Endodermal cell (in vitro differentiated cells): ENCODE measurements around the gene USF1. TPM values are rescaled to one million over a fixed set of nuclear protein-coding genes. Genes with fewer than 3 reads are reported as not detected.

ENCODE experiments used
- DNase-seq: peaks from one replicate; pipeline ENCODE4 v3.0.0-alpha.2; 2017
- H3K27ac ChIP-seq: 2 replicates; pipeline ENCODE4 v1.5.1; 2013; ENCODE audit warnings: mild to moderate bottlenecking, low read depth, low read length, moderate library complexity
- H3K27me3 ChIP-seq: 2 replicates; pipeline ENCODE4 v1.6.1; 2013; ENCODE audit warnings: mild to moderate bottlenecking, low read length, moderate library complexity; ENCODE audit not compliant: insufficient read depth, control insufficient read depth, poor library complexity, severe bottlenecking
- H3K36me3 ChIP-seq: 2 replicates; pipeline ENCODE4 v1.7.0; 2013; ENCODE audit warnings: mild to moderate bottlenecking, low read length, moderate library complexity; ENCODE audit not compliant: control insufficient read depth, insufficient read depth
- H3K4me1 ChIP-seq: one replicate; pipeline ENCODE4 v1.7.0; 2013; ENCODE audit warnings: low read length; ENCODE audit not compliant: control insufficient read depth, insufficient read depth
- H3K4me3 ChIP-seq: 2 replicates; pipeline ENCODE4 v1.5.1; 2013; ENCODE audit warnings: mild to moderate bottlenecking, low read length, moderate library complexity
- H3K9ac ChIP-seq: 2 replicates; pipeline ENCODE4 v1.6.1; 2013; ENCODE audit warnings: mild to moderate bottlenecking, low read length, moderate library complexity; ENCODE audit not compliant: poor library complexity, severe bottlenecking; ENCODE audit errors: extremely low read depth
- H3K9me3 ChIP-seq: 2 replicates; pipeline ENCODE4 v1.6.1; 2013; ENCODE audit warnings: mild to moderate bottlenecking, low read length, moderate library complexity; ENCODE audit not compliant: control insufficient read depth
- H3K27ac Mint-ChIP-seq: 2 replicates; pipeline ENCODE4 v1.8.0; 2020; ENCODE audit warnings: mixed read lengths
- H3K27me3 Mint-ChIP-seq: 2 replicates; pipeline ENCODE4 v1.8.0; 2021; ENCODE audit warnings: mild to moderate bottlenecking, mixed read lengths; ENCODE audit not compliant: insufficient read depth
- H3K36me3 Mint-ChIP-seq: 2 replicates; pipeline ENCODE4 v1.8.0; 2020; ENCODE audit warnings: low read depth, mixed read lengths
- H3K4me1 Mint-ChIP-seq: 2 replicates; pipeline ENCODE4 v1.8.0; 2020; ENCODE audit warnings: mixed read lengths
- H3K4me3 Mint-ChIP-seq: 2 replicates; pipeline ENCODE4 v1.8.0; 2020; ENCODE audit warnings: mild to moderate bottlenecking, moderate library complexity, mixed read lengths
- H3K9me3 Mint-ChIP-seq: 2 replicates; pipeline ENCODE4 v1.8.0; 2020; ENCODE audit warnings: mild to moderate bottlenecking, mixed read lengths
- CTCF ChIP-seq: fragments of 200-600 bp; sonication (generic); conservative IDR thresholded peaks from 2 replicates; pipeline ENCODE4 v1.5.0; 2021; ENCODE audit warnings: antibody characterized with exemption, mild to moderate bottlenecking
- WGBS, 2 experiments: methylation state at CpG; one replicate each; pipeline versions ENCODE4 v1.1.5 to v1.1.7; 2013; ENCODE audit warnings: missing lambda C conversion rate in 2 of 2, mixed read lengths in 1 of 2; ENCODE audit not compliant: insufficient coverage in 1 of 2, insufficient read length in 1 of 2; 5-methylcytosine and 5-hydroxymethylcytosine counted together
- total RNA-seq, 2 donors: library from RNA; stranded (reverse); fragmentation: NEBNext Ultra II Directional in 1 of 2; extraction: Animal tissue kit (Norgen Biotek cat#: 25700) in 1 of 2; gene quantifications; 2 replicates in 1 of 2; 3 replicates in 1 of 2; pipeline ENCODE4 v1.2.1, GENCODE V29; 2021

Gene USF1
- total RNA-seq, 2 donors from 2014 or later: 55.5 to 57.3 TPM

- H3K36me3 Mint-ChIP-seq: no peaks in the 10 kb centered on the region
- no peak overlapping the region for H3K4me3 Mint-ChIP-seq
- H3K27ac Mint-ChIP-seq: no peak overlapping the region
- H3K9me3 ChIP-seq: no peaks in the 10 kb centered on the region
- H3K4me3 ChIP-seq: no peak overlapping the region
- no peaks in the 10 kb centered on the region for H3K36me3 ChIP-seq
- no peak for DNase-seq
- no peaks in the 10 kb centered on the region for H3K9me3 Mint-ChIP-seq
- no peak overlapping the region for H3K9ac ChIP-seq
- H3K27me3 ChIP-seq: no peaks in the 10 kb centered on the region
- H3K27ac ChIP-seq: no peak overlapping the region
- H3K4me1 ChIP-seq: no peaks in the 10 kb centered on the region
- peaks cover 12% of the 10 kb centered on the region for H3K4me1 Mint-ChIP-seq
- H3K27me3 Mint-ChIP-seq: peaks cover 3% of the 10 kb centered on the region
- TF ChIP-seq CTCF: peak; percentile 40
- WGBS, 2 experiments: 92 to 93% methylated on average over 35 to 41 of the region's 41 CpGs
Observed at GRCh38 chr1:161079436-161080110, 33.8 kb upstream of the USF1 start.

GRCh38 chr1:161077426-161077825, 31.6 kb upstream of the USF1 start:
- Mint-ChIP-seq H3K36me3 (no peaks in the 10 kb centered on the region), H3K9me3 (no peaks in the 10 kb centered on the region), H3K4me3 (no peak overlapping the region), H3K27me3 (peaks cover 3% of the 10 kb centered on the region), H3K27ac (no peak overlapping the region), H3K4me1 (peaks cover 8% of the 10 kb centered on the region)
- no peak for DNase-seq
- H3K36me3 ChIP-seq: no peaks in the 10 kb centered on the region
- H3K4me1 ChIP-seq: no peaks in the 10 kb centered on the region
- H3K9ac ChIP-seq: no peak overlapping the region
- H3K4me3 ChIP-seq: no peak overlapping the region
- no peak overlapping the region for H3K27ac ChIP-seq
- no peaks in the 10 kb centered on the region for H3K27me3 ChIP-seq
- no peaks in the 10 kb centered on the region for H3K9me3 ChIP-seq
- no peak for TF ChIP-seq CTCF
- 82 to 92% methylated on average over 3 to 9 of the region's 9 CpGs for WGBS, 2 experiments

DNA sequence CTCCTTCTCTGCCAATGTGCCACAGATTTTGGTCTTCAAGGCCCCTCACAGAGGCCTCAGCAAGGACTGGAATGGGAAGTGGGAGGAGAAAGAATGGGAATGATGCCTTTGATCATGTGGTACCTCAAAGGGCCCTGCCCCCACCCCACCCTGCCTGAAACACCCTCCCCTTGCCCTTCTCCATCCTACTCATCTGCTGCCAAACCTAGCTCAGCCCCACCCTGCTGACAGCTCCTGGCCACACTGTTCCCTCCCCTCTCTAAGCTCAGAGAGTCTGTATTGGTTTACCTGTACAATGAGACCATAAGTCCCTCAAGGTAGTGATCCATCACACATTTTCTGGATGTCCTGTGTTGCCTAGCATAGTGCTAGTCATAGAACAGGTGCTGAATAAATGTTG, 30.6 kb upstream of the USF1 start:
- Mint-ChIP-seq H3K27ac (no peak overlapping the region), H3K36me3 (no peaks in the 10 kb centered on the region), H3K27me3 (peaks cover 3% of the 10 kb centered on the region), H3K4me1 (peaks cover 11% of the 10 kb centered on the region), H3K4me3 (no peak overlapping the region), H3K9me3 (no peaks in the 10 kb centered on the region)
- Histone ChIP-seq H3K9me3 (no peaks in the 10 kb centered on the region), H3K27me3 (no peaks in the 10 kb centered on the region), H3K27ac (no peak overlapping the region), H3K4me1 (no peaks in the 10 kb centered on the region), H3K9ac (no peak overlapping the region), H3K36me3 (no peaks in the 10 kb centered on the region), H3K4me3 (no peak overlapping the region)
- TF ChIP-seq CTCF: no peak
- no peak for DNase-seq
